Nephron progenitor cell (in vitro differentiated cells): ENCODE data around the gene HSPA8.

Source experiments
- DNase-seq: peaks from one replicate; pipeline ENCODE4 v3.0.0; 2021
- H3K27ac Mint-ChIP-seq: 2 replicates; pipeline ENCODE4 v1.8.0; 2021; ENCODE audit warnings: mild to moderate bottlenecking, moderate library complexity, mixed read lengths
- H3K27me3 Mint-ChIP-seq: 2 replicates; pipeline ENCODE4 v1.8.0; 2021; ENCODE audit warnings: mild to moderate bottlenecking, low read depth, mixed read lengths; ENCODE audit not compliant: poor library complexity
- H3K36me3 Mint-ChIP-seq: 2 replicates; pipeline ENCODE4 v1.8.0; 2021; ENCODE audit warnings: low read depth, mixed read lengths
- H3K4me1 Mint-ChIP-seq: 2 replicates; pipeline ENCODE4 v1.8.0; 2021; ENCODE audit warnings: mixed read lengths
- H3K4me3 Mint-ChIP-seq: 2 replicates; pipeline ENCODE4 v1.8.0; 2021; ENCODE audit warnings: mild to moderate bottlenecking, moderate library complexity, mixed read lengths
- H3K9me3 Mint-ChIP-seq: 2 replicates; pipeline ENCODE4 v1.8.0; 2021; ENCODE audit warnings: mild to moderate bottlenecking, moderate library complexity, mixed read lengths
- TF ChIP-seq, protein P1 (sequence below): fragments of 200-600 bp; sonication (generic); IDR thresholded peaks from 2 replicates; pipeline ENCODE4 v1.5.0; 2021; ENCODE audit warnings: antibody characterized with exemption

The HSPA8 gene

DNA sequence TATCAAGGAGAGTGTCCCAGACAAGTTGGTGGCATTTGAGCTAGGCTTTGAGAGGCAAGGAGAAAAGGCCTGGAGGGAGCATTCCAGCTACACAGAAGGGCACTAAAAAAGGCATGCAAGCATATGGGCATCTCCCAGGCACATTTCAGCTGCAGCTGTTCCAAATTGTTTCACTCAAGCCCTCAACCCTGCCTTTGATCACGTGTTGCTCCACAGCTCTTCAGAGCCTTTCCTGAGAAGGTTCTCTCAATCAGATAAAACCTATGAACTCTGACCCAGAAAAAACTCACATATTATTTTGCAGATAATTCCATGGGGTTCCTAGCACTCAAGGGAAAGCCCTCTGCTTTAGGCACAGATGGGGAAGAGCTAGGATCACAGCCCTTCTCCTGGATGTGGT lies 24.4 kb upstream of the HSPA8 start:
- DNase-seq, result no peak
- peaks cover 2% of the 10 kb centered on the region for H3K27me3 Mint-ChIP-seq
- no peak overlapping the region for H3K4me3 Mint-ChIP-seq
- H3K9me3 Mint-ChIP-seq, result peaks cover 17% of the 10 kb centered on the region
- peaks cover 47% of the 10 kb centered on the region for H3K36me3 Mint-ChIP-seq
- TF ChIP-seq, protein P1, sequence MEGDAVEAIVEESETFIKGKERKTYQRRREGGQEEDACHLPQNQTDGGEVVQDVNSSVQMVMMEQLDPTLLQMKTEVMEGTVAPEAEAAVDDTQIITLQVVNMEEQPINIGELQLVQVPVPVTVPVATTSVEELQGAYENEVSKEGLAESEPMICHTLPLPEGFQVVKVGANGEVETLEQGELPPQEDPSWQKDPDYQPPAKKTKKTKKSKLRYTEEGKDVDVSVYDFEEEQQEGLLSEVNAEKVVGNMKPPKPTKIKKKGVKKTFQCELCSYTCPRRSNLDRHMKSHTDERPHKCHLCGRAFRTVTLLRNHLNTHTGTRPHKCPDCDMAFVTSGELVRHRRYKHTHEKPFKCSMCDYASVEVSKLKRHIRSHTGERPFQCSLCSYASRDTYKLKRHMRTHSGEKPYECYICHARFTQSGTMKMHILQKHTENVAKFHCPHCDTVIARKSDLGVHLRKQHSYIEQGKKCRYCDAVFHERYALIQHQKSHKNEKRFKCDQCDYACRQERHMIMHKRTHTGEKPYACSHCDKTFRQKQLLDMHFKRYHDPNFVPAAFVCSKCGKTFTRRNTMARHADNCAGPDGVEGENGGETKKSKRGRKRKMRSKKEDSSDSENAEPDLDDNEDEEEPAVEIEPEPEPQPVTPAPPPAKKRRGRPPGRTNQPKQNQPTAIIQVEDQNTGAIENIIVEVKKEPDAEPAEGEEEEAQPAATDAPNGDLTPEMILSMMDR, result no peak
- H3K4me1 Mint-ChIP-seq, result peaks cover 36% of the 10 kb centered on the region
- peak overlapping the region; percentile 75 for H3K27ac Mint-ChIP-seq

DNA sequence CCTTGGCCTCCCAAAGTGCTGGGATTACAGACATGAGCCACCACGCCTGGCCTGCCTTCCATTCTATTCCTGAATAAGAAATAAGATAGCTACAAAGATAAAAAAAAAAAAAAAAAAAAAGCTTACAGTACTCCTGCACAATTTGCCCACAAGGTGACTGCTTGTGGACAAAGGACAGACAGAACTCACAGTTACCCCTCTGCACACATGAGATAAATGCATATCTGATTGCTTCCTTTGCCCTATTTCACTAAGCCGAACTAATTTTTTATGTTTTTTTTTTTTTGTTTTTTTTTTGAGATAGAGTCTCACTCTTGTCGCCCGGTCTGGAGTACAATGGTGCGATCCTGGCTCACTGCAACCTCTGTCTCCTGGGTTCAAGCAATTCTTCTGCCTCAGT lies 23.6 kb upstream of the HSPA8 start:
- Mint-ChIP-seq H3K9me3 (peaks cover 17% of the 10 kb centered on the region), H3K36me3 (peaks cover 47% of the 10 kb centered on the region), H3K27me3 (peaks cover 2% of the 10 kb centered on the region), H3K27ac (no peak overlapping the region), H3K4me1 (peaks cover 28% of the 10 kb centered on the region), H3K4me3 (no peak overlapping the region)
- TF ChIP-seq, protein P1, result no peak
- DNase-seq, result no peak

DNA sequence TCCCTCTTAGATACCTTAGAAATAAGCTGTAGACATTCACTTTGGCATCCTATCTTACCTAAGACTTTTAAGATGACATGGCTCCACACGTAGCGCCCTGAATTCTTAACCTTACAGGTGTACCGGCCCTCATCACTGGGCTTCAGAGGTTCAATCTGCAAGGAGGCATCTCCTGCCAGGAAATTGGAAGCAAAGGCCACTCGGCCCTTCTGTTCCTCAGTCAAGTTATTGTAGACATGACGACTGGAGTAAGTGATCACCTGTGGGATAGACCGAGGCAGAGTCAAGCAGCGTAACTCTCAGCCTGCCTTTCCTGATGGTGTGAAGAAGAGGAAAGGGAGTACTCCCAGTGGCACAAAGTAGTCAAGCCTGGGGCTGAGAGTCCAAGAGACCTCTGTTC lies 22.5 kb upstream of the HSPA8 start:
- H3K27me3 Mint-ChIP-seq, result peaks cover 2% of the 10 kb centered on the region
- TF ChIP-seq, protein P1, result no peak
- no peak overlapping the region for H3K27ac Mint-ChIP-seq
- H3K36me3 Mint-ChIP-seq, result peaks cover 53% of the 10 kb centered on the region
- H3K4me3 Mint-ChIP-seq, result no peak overlapping the region
- H3K4me1 Mint-ChIP-seq, result peaks cover 32% of the 10 kb centered on the region
- H3K9me3 Mint-ChIP-seq, result peaks cover 17% of the 10 kb centered on the region
- no peak for DNase-seq

DNA sequence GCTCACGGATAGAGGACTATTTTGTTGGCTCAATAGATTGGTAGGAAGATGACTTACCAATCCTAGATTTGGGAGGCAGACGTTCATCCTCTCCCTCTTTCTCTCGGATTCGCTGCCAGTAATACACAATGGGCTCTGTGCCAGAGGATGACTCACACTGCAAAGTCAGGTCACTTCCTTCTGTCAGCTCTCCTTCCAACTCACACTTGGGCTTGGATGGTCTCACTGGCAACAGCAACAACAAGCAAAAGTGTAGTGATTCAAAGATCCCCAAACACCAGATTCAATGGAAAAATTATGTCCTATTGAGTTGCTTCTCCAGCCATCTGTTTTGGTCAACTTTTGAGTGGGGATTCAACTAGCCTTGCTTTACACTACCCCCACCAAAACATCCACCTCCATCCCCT lies 21.7 kb upstream of the HSPA8 start:
- H3K27me3 Mint-ChIP-seq, result peaks cover 2% of the 10 kb centered on the region
- peaks cover 58% of the 10 kb centered on the region for H3K36me3 Mint-ChIP-seq
- H3K9me3 Mint-ChIP-seq, result peaks cover 17% of the 10 kb centered on the region
- no peak for DNase-seq
- no peak overlapping the region for H3K27ac Mint-ChIP-seq
- H3K4me1 Mint-ChIP-seq, result peaks cover 37% of the 10 kb centered on the region
- H3K4me3 Mint-ChIP-seq, result no peak overlapping the region
- TF ChIP-seq, protein P1, result no peak

DNA sequence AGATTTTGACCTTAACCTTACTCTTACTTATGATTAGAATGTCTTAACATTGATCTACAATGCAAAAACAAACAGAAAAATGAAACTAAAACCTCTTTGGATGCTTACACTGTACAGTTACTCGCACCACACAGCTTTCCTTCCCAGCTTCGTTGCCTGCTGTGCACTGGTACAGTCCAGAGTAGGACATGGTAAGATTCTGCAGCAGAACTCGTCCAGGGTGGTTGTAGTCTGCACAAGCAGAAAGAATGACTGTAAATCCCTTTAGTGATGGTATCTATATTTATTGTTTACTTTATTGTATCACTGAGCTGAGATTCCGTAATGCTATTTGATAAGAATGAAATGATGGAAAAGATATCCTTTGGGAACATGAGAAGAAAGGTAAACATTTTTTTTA lies 21.0 kb upstream of the HSPA8 start:
- Mint-ChIP-seq H3K4me1 (peaks cover 37% of the 10 kb centered on the region), H3K36me3 (peaks cover 54% of the 10 kb centered on the region), H3K27me3 (peaks cover 2% of the 10 kb centered on the region), H3K4me3 (no peak overlapping the region), H3K9me3 (peaks cover 17% of the 10 kb centered on the region), H3K27ac (peak overlapping the region; percentile 95)
- TF ChIP-seq, protein P1, result no peak
- DNase-seq, result no peak

DNA sequence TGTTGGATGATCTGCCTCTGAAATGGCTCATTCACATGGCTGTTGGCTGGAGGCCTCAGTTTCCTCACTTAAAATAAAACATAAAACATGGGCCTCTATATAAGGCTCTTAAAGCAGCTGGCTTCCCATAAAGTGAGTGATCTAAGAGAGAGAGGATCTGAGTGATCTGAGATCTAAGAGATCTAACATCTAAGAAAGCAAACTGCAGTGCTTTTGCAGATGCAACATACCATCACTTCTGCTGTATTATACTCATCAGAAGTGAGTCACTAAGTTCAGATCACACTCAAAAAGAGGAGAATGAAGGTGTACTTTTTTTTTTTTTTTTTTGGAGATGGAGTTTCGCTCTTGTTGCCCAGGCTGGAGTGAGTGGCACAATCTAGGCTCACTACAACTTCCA lies 18.1 kb upstream of the HSPA8 start:
- TF ChIP-seq, protein P1, result no peak
- DNase-seq, result no peak
- peaks cover 17% of the 10 kb centered on the region for H3K9me3 Mint-ChIP-seq
- peaks cover 35% of the 10 kb centered on the region for H3K4me1 Mint-ChIP-seq
- H3K4me3 Mint-ChIP-seq, result no peak overlapping the region
- H3K36me3 Mint-ChIP-seq, result peaks cover 55% of the 10 kb centered on the region
- peaks cover 2% of the 10 kb centered on the region for H3K27me3 Mint-ChIP-seq
- peak overlapping the region; percentile 39 for H3K27ac Mint-ChIP-seq
